Measurements from ENCODE around the gene NSMCE1.
A peak's percentile ranks its signal among the peaks of the same experiment; 100 is the strongest.
"Not testable (repeated sequence)": the region's sequence is repeated elsewhere in the genome, so short reads cannot be mapped to it uniquely, and the experiment has no call there.

NSMCE1 gene

GRCh38 chr16:27269300-27270150 lies 953 bp upstream of the NSMCE1 start:
- peak; percentile 25 for DNase-seq

DNA sequence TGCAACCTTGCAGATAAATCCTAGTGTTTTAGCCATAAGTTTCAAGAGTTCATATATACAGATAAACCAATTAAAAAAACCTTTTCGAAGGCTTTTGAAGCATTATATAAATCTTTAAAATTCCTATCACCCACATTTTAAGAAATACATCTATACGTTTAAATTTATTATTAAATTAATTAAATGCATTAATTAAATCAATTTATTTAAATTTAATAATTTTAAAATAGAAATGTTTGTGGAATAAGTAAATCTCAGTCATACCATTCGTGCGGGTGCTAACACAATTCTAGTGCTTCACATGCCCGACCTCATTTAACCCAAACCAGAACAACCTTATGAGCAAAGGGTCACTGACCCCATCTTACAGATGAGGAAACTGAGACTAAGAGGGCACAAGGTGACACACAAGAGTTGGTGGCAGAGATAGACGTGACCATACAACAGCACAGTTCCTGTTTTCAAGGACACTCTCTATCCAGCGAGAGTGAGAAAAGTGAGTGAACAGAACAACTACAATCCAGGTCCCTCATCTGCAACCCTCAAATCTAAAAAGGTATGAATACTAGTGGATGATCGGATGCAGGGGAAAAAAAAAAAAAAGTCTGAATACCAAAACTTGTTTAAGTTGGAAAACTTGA lies 1.4 kb downstream of the NSMCE1 start:
- no peak for DNase-seq

DNA sequence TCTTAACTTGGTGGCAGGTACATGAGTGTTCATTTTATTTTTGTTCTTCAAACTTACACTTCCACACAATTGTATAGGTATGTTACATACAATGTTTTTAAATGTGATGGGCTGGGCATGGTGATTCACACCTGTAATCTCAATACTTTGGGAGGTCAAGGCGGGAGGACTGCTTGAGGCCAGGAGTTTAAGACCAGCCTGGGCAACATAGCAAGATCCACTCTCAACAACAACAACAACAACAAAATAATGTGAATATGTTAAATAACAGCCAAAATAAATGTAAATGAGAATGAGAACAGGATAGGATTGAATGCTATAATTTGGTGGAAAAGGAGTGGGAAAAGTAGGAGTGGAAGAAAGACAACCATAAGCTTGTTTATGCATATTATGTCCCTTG lies 2.6 kb downstream of the NSMCE1 start:
- DNase-seq = no peak

DNA sequence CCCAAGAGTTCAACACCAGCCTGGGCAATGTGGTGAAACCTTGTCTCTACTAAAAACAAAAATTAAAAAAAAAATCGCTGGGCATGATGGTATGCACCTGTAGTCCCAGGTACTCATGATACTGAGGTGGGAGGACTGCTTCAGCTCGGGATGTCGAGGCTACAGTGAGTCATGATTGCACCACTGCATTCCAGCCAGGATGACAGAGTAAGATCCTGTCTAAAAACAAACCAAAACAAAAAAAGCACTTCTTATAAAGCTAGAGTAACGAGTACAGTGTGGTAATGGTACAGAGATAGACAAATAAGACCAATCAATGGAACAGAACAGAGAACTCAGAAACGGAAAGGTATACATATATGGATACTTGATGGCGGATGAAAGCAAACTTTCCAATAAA lies 4.4 kb downstream of the NSMCE1 start:
- DNase-seq = peak; percentile 11

GRCh38 chr16:27262904-27263423 lies 5.6 kb downstream of the NSMCE1 start:
- not testable (repeated sequence) for DNase-seq

DNA sequence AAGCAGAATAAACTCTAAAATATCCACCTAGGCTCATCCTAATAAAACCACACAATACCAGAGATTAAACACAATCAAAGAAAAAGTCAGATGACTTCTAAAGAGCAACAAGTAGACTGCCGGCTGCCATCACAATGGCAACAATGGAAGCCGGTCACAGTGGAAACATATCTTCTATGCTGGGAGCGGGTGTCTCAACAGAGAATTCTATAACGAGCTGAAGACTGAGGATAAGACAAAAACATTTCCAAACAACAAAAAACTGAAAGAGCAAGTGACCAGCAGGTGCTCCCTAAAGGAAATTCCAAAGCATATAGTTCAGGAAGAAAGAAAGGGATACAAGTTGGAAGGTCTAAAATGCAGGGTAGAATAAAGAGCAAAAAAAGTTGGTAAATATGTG lies 8.9 kb downstream of the NSMCE1 start:
- DNase-seq = no peak

DNA sequence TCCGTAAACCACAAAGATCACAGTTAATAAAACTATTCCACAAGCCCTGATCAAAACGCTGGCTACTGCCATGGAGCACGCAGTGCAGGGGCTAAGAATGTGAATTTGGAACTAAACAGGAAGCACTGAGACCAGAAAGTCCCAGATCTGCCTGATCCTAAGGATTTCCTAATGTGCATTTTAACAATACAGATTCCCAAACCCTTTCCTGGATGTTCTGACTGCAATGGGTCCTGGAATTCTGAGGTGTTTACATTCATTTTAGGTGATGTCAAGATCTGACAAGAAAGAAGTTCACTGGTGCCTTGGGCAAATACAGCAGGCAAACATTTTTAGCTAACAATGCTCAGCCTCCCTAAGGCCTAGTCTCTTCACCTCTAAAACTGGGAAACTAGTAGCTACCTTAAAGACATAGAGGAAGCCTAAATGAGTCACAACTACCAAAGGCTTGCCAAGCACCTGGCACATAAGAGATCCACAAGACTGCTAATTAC lies 10.3 kb downstream of the NSMCE1 start:
- no peak for DNase-seq

- peak; percentile 29 for DNase-seq
Measured at GRCh38 chr16:27257271-27257670, 11.3 kb downstream of the NSMCE1 start.

DNA sequence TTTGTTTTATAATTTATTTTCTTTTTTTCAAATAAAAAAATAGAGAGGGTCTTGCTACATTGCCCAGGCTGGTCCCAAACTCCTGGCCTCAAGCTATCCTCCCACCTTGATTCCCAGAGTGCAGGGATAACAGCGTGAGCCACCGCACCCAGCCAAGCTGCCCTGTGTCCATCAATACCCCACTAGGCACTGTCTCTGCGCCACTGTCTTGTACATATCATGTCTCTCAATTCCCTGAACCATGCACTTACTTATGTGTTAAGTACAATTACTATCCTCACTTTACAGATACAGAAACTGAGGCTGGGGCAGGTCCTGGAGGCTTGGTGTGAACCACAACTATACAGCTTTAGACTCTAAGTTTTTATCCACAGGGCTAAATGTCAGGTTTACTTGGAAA lies 11.7 kb downstream of the NSMCE1 start:
- DNase-seq = no peak

GRCh38 chr16:27254262-27254811 lies 14.2 kb downstream of the NSMCE1 start:
- peak; percentile 18 for DNase-seq

GRCh38 chr16:27253526-27253930 lies 15.0 kb downstream of the NSMCE1 start:
- DNase-seq = peak; percentile 31

GRCh38 chr16:27252206-27252585 lies 16.4 kb downstream of the NSMCE1 start:
- no peak for DNase-seq

- DNase-seq = no peak
Measured at GRCh38 chr16:27251541-27252205, 16.9 kb downstream of the NSMCE1 start.

DNA sequence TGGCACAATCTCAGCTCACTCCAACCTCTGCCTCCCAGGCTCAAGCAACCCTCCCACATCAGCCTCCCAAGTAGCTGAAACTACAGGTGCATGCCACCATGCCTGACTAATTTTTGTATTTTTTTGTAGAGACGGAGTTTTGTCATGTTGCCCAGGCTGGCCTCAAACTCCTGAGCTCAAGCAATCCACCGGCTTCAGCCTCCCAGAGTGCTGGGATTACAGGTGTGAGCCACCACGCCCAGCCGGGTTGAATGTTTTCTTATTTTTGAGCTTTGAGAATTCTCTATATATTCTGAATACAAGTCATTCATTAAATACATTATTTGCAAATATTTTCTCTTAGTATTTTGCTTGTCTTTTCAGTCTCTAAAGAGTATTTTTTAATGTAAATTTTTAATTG lies 19.7 kb downstream of the NSMCE1 start:
- peak; percentile 13 for DNase-seq

GRCh38 chr16:27248036-27248435 lies 20.5 kb downstream of the NSMCE1 start:
- DNase-seq = no peak

- not testable (repeated sequence) for DNase-seq
Measured at GRCh38 chr16:27247076-27247475, 21.5 kb downstream of the NSMCE1 start.

- peak; percentile 28 for DNase-seq
Measured at GRCh38 chr16:27246439-27246838, 22.1 kb downstream of the NSMCE1 start.

- DNase-seq = peak; percentile 39
Measured at GRCh38 chr16:27245276-27246172, 23.0 kb downstream of the NSMCE1 start.

GRCh38 chr16:27244363-27244755 lies 24.2 kb downstream of the NSMCE1 start:
- peak; percentile 22 for DNase-seq

DNA sequence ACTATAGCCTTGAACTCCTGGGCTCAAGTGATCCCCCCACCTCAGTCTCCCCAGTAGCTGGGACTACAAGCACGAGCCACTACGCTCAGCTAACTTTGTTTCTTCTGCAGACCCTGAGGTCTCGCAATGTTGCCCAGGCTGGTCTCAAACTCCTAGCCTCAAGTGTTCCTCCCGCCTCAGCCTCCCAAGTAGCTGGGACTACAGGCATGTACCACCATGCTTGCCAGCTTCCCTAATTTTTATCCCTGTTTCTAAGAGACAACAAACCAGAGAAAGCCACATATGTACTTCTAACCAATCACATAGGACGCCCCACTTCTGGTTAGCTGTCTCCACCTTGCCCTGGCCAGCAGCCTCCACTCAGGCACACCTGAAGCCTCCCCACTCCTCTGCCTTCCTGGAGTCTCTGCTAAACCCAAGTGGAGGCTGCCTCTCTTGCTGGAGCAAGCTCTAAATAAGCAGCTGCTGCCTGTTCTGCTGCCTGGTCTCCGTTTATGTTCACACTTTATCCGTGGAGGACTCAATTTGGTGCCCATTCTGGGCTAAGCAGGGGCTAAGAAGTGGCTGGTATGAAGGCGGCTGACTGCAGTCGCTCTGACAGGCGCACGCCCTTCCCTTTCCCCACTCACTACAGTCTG lies 24.7 kb downstream of the NSMCE1 start:
- peak; percentile 19 for DNase-seq

GRCh38 chr16:27242868-27243590 lies 25.5 kb downstream of the NSMCE1 start:
- DNase-seq = peak; percentile 32

Data from activated CD4-positive, CD25-positive, alpha-beta regulatory T cell treated with anti-CD3 and anti-CD28 coated beads, Interleukin-2, amount 50 U/mL, for 72 hours (primary cell).